GM23338 (cell line): ENCODE measurements around the gene ACTR2. TPM values are rescaled to one million over a fixed set of nuclear protein-coding genes. Genes with fewer than 3 reads are reported as not detected.

Source experiments
- ATAC-seq: fragments of 200-7000 bp; cut with Tn5 transposase; 3 replicates; pipeline ENCODE4 v1.9.1; 2020
- DNase-seq: peaks from one replicate; pipeline ENCODE4 v3.0.0-alpha.2; 2015; ENCODE audit warnings: low spot score
- H2AFZ ChIP-seq: fragments of 200-600 bp; sonication (generic); 2 replicates; pipeline ENCODE4 v1.8.0; 2016; ENCODE audit warnings: antibody characterized with exemption, mild to moderate bottlenecking, moderate library complexity
- H3F3A ChIP-seq: fragments of 200-600 bp; sonication (generic); replicated peaks from 2 replicates; pipeline ENCODE4 v1.8.0; 2017; ENCODE audit warnings: antibody characterized with exemption, mixed run types, low read depth
- H3K27ac ChIP-seq: fragments of 200-600 bp; sonication (generic); 2 replicates; pipeline ENCODE4 v1.6.1; 2016; ENCODE audit warnings: low read depth
- H3K27me3 ChIP-seq: fragments of 200-600 bp; sonication (generic); 2 replicates; pipeline ENCODE4 v1.8.0; 2016; ENCODE audit warnings: mild to moderate bottlenecking, mixed run types, moderate library complexity; ENCODE audit not compliant: insufficient read depth
- H3K36me3 ChIP-seq: fragments of 200-600 bp; sonication (generic); 2 replicates; pipeline ENCODE4 v1.8.0; 2016; ENCODE audit warnings: mild to moderate bottlenecking; ENCODE audit not compliant: insufficient read depth
- H3K4me1 ChIP-seq: fragments of 200-600 bp; sonication (generic); 2 replicates; pipeline ENCODE4 v1.8.0; 2016; ENCODE audit warnings: mild to moderate bottlenecking, moderate library complexity; ENCODE audit not compliant: insufficient read depth
- H3K4me2 ChIP-seq: fragments of 200-600 bp; sonication (generic); 2 replicates; pipeline ENCODE4 v1.7.1; 2017; ENCODE audit warnings: mixed run types
- H3K4me3 ChIP-seq: fragments of 200-600 bp; sonication (generic); 2 replicates; pipeline ENCODE4 v1.6.1; 2016; ENCODE audit warnings: mixed run types
- H3K79me2 ChIP-seq: fragments of 200-600 bp; sonication (generic); replicated peaks from 2 replicates; pipeline ENCODE4 v1.8.0; 2017; ENCODE audit warnings: mild to moderate bottlenecking; ENCODE audit not compliant: insufficient read depth
- H3K9me2 ChIP-seq: fragments of 200-600 bp; sonication (generic); 2 replicates; pipeline ENCODE4 v1.8.0; 2017; ENCODE audit not compliant: insufficient read depth
- H4K20me1 ChIP-seq: fragments of 200-600 bp; sonication (generic); replicated peaks from 2 replicates; pipeline ENCODE4 v1.8.0; 2017; ENCODE audit warnings: mild to moderate bottlenecking; ENCODE audit not compliant: insufficient read depth
- H3K27ac Mint-ChIP-seq: 2 replicates; pipeline ENCODE4 v1.8.0; 2020; ENCODE audit warnings: inconsistent platforms, mild to moderate bottlenecking, moderate library complexity, mixed read lengths
- H3K27me3 Mint-ChIP-seq: 3 replicates; pipeline ENCODE4 v1.8.0; 2022; ENCODE audit warnings: low read depth, mild to moderate bottlenecking, moderate library complexity, mixed read lengths, inconsistent platforms; ENCODE audit not compliant: insufficient read depth, poor library complexity
- H3K36me3 Mint-ChIP-seq: 3 replicates; pipeline ENCODE4 v1.8.0; 2021; ENCODE audit warnings: low read depth, mild to moderate bottlenecking, inconsistent platforms, moderate library complexity, mixed read lengths
- H3K4me1 Mint-ChIP-seq: 3 replicates; pipeline ENCODE4 v1.8.0; 2020; ENCODE audit warnings: mild to moderate bottlenecking, inconsistent platforms, mixed read lengths
- H3K4me3 Mint-ChIP-seq: 3 replicates; pipeline ENCODE4 v1.8.0; 2021; ENCODE audit warnings: moderate library complexity, mild to moderate bottlenecking, inconsistent platforms, mixed read lengths
- H3K9me3 Mint-ChIP-seq: 3 replicates; pipeline ENCODE4 v1.8.0; 2020; ENCODE audit warnings: moderate library complexity, mild to moderate bottlenecking, inconsistent platforms, mixed read lengths
- CREB1 ChIP-seq: fragments of 250-450 bp; sonication (Bioruptor Pico); IDR thresholded peaks from 2 replicates; pipeline ENCODE4 v1.5.0; 2020; ENCODE audit warnings: low read depth, mild to moderate bottlenecking, moderate library complexity
- EZH2 ChIP-seq: fragments of 200-600 bp; sonication (generic); IDR thresholded peaks from one replicate; pipeline ENCODE4 v1.8.0; 2017; ENCODE audit warnings: antibody characterized with exemption, mild to moderate bottlenecking, low read depth; ENCODE audit not compliant: unreplicated experiment
- EZH2phosphoT487 ChIP-seq: fragments of 200-600 bp; sonication (generic); IDR thresholded peaks from one replicate; pipeline ENCODE4 v1.8.1; 2018; ENCODE audit warnings: antibody characterized with exemption; ENCODE audit not compliant: unreplicated experiment
- JUNB ChIP-seq: IDR thresholded peaks from one replicate; pipeline ENCODE4 v1.6.1; 2016; ENCODE audit warnings: antibody characterized with exemption; ENCODE audit not compliant: unreplicated experiment
- NANOG ChIP-seq: IDR thresholded peaks from 2 replicates; pipeline ENCODE4 v1.6.1; 2016; ENCODE audit warnings: antibody characterized with exemption, borderline replicate concordance
- POLR2AphosphoS5 ChIP-seq: IDR thresholded peaks from 2 replicates; pipeline ENCODE4 v1.6.1; 2016; ENCODE audit warnings: antibody characterized with exemption, low read depth
- STAT1 ChIP-seq: IDR thresholded peaks from one replicate; pipeline ENCODE4 v1.6.1; 2016; ENCODE audit warnings: antibody characterized with exemption; ENCODE audit not compliant: unreplicated experiment
- ZNF114 ChIP-seq: fragments of 250-450 bp; sonication (Bioruptor Pico); IDR thresholded peaks from 2 replicates; pipeline ENCODE4 v1.5.0; 2020; ENCODE audit warnings: mild to moderate bottlenecking, moderate library complexity
- ZNF331 ChIP-seq: fragments of 250-450 bp; sonication (Bioruptor Pico); IDR thresholded peaks from 2 replicates; pipeline ENCODE4 v1.5.0; 2020; ENCODE audit warnings: low read depth, mild to moderate bottlenecking, moderate library complexity
- polyA plus RNA-seq: library from polyadenylated mRNA; unstranded; fragments of >200 nt; fragmentation: Nextera tagmentation; extraction: Ambion mirVana; gene quantifications from 2 replicates; pipeline ENCODE4 v1.2.1, GENCODE V29; 2016
- total RNA-seq: library from RNA; depleted of rRNA; stranded (reverse); fragments of >200 nt; shearing (Covaris generic); gene quantifications from 2 replicates; pipeline ENCODE4 v1.2.3, GENCODE V29; 2014
- TF ChIP-seq, protein P1 (sequence below): IDR thresholded peaks from one replicate; pipeline ENCODE4 v1.6.1; 2018; ENCODE audit warnings: antibody characterized with exemption; ENCODE audit not compliant: unreplicated experiment
- TF ChIP-seq, protein P2 (sequence below): IDR thresholded peaks from 2 replicates; pipeline ENCODE4 v1.6.1; 2016; ENCODE audit warnings: antibody characterized with exemption
- TF ChIP-seq, protein P3 (sequence below): fragments of 250-450 bp; sonication (Bioruptor Pico); IDR thresholded peaks from 2 replicates; pipeline ENCODE4 v1.5.0; 2020; ENCODE audit warnings: mild to moderate bottlenecking, moderate library complexity
- TF ChIP-seq, protein P4 (sequence below), 2 experiments: fragments of 200-600 bp in 1 of 2; sonication (generic) in 1 of 2; conservative IDR thresholded peaks; 2 replicates each; pipeline versions ENCODE4 v1.5.1 to v1.6.1; 2016 to 2017; ENCODE audit warnings: antibody characterized with exemption in 2 of 2, low read depth in 2 of 2, mild to moderate bottlenecking in 2 of 2, moderate library complexity in 1 of 2

The ACTR2 gene
- total and polyA plus RNA-seq, 2 experiments from 2014 or later, result 73.6 to 87.6 TPM

DNA sequence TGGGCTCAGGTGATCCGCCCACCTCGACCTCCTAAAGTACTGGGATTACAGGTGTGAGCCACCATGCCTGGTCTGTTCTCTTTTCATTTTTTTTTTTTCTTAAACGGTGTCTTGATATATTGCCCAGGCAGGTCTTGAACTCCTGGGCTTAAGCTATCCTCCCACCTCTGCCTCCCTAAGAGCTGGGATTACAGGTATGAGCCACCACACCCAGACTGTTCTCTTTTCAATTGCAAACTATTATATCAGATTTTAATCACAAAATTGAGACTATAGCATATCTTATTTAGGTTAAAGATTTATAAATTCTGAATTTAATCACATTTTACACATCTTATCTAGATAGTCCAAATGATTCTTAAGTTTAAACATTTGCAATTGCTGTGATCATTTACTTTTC is 15.5 kb upstream of the ACTR2 start:
- peaks cover 3% of the 10 kb centered on the region; the same call in 1 of the 3 replicates for H3K4me1 Mint-ChIP-seq
- no peaks in the 10 kb centered on the region for H3K27me3 ChIP-seq

More for the DNA sequence above, 15.5 kb upstream of the ACTR2 start:
- Histone ChIP-seq H3K36me3 (no peaks in the 10 kb centered on the region), H4K20me1 (no peaks in the 10 kb centered on the region; the same call in 1 of the 2 replicates), H3K79me2 (no peaks in the 10 kb centered on the region), H3K4me3 (no peak overlapping the region), H3K27ac (no peak overlapping the region), H3F3A (no peaks in the 10 kb centered on the region), H3K9me2 (no peaks in the 10 kb centered on the region), H3K4me1 (no peaks in the 10 kb centered on the region), H3K4me2 (no peak overlapping the region), H2AFZ (no peak overlapping the region)
- DNase-seq (no peak), ATAC-seq (no peak)
- H3K4me3 Mint-ChIP-seq, result no peak overlapping the region
- no peaks in the 10 kb centered on the region for H3K9me3 Mint-ChIP-seq
- peaks cover 6% of the 10 kb centered on the region for H3K27me3 Mint-ChIP-seq
- H3K27ac Mint-ChIP-seq, result no peak overlapping the region
- TF ChIP-seq, protein P1, sequence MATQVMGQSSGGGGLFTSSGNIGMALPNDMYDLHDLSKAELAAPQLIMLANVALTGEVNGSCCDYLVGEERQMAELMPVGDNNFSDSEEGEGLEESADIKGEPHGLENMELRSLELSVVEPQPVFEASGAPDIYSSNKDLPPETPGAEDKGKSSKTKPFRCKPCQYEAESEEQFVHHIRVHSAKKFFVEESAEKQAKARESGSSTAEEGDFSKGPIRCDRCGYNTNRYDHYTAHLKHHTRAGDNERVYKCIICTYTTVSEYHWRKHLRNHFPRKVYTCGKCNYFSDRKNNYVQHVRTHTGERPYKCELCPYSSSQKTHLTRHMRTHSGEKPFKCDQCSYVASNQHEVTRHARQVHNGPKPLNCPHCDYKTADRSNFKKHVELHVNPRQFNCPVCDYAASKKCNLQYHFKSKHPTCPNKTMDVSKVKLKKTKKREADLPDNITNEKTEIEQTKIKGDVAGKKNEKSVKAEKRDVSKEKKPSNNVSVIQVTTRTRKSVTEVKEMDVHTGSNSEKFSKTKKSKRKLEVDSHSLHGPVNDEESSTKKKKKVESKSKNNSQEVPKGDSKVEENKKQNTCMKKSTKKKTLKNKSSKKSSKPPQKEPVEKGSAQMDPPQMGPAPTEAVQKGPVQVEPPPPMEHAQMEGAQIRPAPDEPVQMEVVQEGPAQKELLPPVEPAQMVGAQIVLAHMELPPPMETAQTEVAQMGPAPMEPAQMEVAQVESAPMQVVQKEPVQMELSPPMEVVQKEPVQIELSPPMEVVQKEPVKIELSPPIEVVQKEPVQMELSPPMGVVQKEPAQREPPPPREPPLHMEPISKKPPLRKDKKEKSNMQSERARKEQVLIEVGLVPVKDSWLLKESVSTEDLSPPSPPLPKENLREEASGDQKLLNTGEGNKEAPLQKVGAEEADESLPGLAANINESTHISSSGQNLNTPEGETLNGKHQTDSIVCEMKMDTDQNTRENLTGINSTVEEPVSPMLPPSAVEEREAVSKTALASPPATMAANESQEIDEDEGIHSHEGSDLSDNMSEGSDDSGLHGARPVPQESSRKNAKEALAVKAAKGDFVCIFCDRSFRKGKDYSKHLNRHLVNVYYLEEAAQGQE, result no peak
- TF ChIP-seq NANOG (no peak), ZNF331 (CRISPR knock-in tag) (no peak), ZNF114 (CRISPR knock-in tag) (no peak), EZH2phosphoT487 (no peak), CREB1 (no peak), JUNB (no peak), POLR2AphosphoS5 (no peak), STAT1 (no peak), EZH2 (no peak)
- TF ChIP-seq, protein P2, sequence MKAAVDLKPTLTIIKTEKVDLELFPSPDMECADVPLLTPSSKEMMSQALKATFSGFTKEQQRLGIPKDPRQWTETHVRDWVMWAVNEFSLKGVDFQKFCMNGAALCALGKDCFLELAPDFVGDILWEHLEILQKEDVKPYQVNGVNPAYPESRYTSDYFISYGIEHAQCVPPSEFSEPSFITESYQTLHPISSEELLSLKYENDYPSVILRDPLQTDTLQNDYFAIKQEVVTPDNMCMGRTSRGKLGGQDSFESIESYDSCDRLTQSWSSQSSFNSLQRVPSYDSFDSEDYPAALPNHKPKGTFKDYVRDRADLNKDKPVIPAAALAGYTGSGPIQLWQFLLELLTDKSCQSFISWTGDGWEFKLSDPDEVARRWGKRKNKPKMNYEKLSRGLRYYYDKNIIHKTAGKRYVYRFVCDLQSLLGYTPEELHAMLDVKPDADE, result no peak
- TF ChIP-seq, protein P3, sequence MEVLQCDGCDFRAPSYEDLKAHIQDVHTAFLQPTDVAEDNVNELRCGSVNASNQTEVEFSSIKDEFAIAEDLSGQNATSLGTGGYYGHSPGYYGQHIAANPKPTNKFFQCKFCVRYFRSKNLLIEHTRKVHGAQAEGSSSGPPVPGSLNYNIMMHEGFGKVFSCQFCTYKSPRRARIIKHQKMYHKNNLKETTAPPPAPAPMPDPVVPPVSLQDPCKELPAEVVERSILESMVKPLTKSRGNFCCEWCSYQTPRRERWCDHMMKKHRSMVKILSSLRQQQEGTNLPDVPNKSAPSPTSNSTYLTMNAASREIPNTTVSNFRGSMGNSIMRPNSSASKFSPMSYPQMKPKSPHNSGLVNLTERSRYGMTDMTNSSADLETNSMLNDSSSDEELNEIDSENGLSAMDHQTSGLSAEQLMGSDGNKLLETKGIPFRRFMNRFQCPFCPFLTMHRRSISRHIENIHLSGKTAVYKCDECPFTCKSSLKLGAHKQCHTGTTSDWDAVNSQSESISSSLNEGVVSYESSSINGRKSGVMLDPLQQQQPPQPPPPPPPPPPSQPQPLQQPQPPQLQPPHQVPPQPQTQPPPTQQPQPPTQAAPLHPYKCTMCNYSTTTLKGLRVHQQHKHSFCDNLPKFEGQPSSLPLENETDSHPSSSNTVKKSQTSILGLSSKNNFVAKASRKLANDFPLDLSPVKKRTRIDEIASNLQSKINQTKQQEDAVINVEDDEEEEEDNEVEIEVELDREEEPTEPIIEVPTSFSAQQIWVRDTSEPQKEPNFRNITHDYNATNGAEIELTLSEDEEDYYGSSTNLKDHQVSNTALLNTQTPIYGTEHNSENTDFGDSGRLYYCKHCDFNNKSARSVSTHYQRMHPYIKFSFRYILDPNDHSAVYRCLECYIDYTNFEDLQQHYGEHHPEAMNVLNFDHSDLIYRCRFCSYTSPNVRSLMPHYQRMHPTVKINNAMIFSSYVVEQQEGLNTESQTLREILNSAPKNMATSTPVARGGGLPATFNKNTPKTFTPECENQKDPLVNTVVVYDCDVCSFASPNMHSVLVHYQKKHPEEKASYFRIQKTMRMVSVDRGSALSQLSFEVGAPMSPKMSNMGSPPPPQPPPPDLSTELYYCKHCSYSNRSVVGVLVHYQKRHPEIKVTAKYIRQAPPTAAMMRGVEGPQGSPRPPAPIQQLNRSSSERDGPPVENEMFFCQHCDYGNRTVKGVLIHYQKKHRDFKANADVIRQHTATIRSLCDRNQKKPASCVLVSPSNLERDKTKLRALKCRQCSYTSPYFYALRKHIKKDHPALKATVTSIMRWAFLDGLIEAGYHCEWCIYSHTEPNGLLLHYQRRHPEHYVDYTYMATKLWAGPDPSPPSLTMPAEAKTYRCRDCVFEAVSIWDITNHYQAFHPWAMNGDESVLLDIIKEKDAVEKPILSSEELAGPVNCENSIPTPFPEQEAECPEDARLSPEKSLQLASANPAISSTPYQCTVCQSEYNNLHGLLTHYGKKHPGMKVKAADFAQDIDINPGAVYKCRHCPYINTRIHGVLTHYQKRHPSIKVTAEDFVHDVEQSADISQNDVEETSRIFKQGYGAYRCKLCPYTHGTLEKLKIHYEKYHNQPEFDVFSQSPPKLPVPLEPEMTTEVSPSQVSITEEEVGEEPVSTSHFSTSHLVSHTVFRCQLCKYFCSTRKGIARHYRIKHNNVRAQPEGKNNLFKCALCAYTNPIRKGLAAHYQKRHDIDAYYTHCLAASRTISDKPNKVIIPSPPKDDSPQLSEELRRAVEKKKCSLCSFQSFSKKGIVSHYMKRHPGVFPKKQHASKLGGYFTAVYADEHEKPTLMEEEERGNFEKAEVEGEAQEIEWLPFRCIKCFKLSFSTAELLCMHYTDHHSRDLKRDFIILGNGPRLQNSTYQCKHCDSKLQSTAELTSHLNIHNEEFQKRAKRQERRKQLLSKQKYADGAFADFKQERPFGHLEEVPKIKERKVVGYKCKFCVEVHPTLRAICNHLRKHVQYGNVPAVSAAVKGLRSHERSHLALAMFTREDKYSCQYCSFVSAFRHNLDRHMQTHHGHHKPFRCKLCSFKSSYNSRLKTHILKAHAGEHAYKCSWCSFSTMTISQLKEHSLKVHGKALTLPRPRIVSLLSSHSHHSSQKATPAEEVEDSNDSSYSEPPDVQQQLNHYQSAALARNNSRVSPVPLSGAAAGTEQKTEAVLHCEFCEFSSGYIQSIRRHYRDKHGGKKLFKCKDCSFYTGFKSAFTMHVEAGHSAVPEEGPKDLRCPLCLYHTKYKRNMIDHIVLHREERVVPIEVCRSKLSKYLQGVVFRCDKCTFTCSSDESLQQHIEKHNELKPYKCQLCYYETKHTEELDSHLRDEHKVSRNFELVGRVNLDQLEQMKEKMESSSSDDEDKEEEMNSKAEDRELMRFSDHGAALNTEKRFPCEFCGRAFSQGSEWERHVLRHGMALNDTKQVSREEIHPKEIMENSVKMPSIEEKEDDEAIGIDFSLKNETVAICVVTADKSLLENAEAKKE (CRISPR knock-in tag), result no peak
- TF ChIP-seq, protein P4, sequence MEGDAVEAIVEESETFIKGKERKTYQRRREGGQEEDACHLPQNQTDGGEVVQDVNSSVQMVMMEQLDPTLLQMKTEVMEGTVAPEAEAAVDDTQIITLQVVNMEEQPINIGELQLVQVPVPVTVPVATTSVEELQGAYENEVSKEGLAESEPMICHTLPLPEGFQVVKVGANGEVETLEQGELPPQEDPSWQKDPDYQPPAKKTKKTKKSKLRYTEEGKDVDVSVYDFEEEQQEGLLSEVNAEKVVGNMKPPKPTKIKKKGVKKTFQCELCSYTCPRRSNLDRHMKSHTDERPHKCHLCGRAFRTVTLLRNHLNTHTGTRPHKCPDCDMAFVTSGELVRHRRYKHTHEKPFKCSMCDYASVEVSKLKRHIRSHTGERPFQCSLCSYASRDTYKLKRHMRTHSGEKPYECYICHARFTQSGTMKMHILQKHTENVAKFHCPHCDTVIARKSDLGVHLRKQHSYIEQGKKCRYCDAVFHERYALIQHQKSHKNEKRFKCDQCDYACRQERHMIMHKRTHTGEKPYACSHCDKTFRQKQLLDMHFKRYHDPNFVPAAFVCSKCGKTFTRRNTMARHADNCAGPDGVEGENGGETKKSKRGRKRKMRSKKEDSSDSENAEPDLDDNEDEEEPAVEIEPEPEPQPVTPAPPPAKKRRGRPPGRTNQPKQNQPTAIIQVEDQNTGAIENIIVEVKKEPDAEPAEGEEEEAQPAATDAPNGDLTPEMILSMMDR (conservative IDR thresholded peaks at IDR 0.05; ENCODE audit: low read depth in 2 of 2), result no peak
- no peaks in the 10 kb centered on the region for H3K36me3 Mint-ChIP-seq
